Endothelial cell of umbilical vein (primary cell): ENCODE results near the gene GFAP. TPM values are rescaled to one million over a fixed set of nuclear protein-coding genes. Genes with fewer than 3 reads are reported as not detected.

Source experiments
- BruUV-seq: library from RNA; stranded (reverse); fragments of 400-500 nt; replicated peaks from 2 replicates; lab custom pipeline; 2021; lab: Mats Ljungman, UMichigan
- CTCF ChIA-PET: fragments of 300-600, 350-600 bp; sonication (Branson Sonifier 250); formaldehyde crosslinking; loops from one replicate; lab custom pipeline; 2021; ENCODE audit warnings: antibody characterized with exemption, inconsistent platforms; lab: Charles Lee
- POLR2A ChIA-PET: fragments of 300-600, 350-600 bp; sonication (Branson Sonifier 250); formaldehyde crosslinking; loops from one replicate; lab custom pipeline; 2021; ENCODE audit warnings: antibody characterized with exemption, inconsistent platforms; lab: Charles Lee
- DNase-seq: peaks from one replicate; pipeline ENCODE4 v3.0.0-alpha.2; 2011; ENCODE audit warnings: low read depth, low spot score
- FAIRE-seq: peaks from 2 replicates; lab custom pipeline; 2011; peaks lifted over from hg19 to GRCh38; lab: Jason Lieb, UNC
- H2AFZ ChIP-seq: 2 replicates; pipeline ENCODE4 v1.6.0; 2012; ENCODE audit warnings: low read depth, low read length, control low read depth, inconsistent platforms
- H3K27ac ChIP-seq: 2 replicates; pipeline ENCODE4 v1.5.1; 2011; ENCODE audit warnings: low read depth, mild to moderate bottlenecking, control low read depth, low read length, moderate library complexity; ENCODE audit not compliant: insufficient read depth
- H3K27me3 ChIP-seq, 2 experiments: 2 replicates each; pipeline versions ENCODE4 v1.6.0 to v1.6.1; 2011; ENCODE audit warnings: low read length in 2 of 2, mixed read lengths in 1 of 2; ENCODE audit not compliant: control insufficient read depth in 2 of 2, insufficient read depth in 2 of 2
- H3K36me3 ChIP-seq, 2 experiments: 2 replicates in 1 of 2; 3 replicates in 1 of 2; pipeline ENCODE4 v1.5.1; 2011; ENCODE audit warnings: low read length in 2 of 2, mild to moderate bottlenecking in 1 of 2, moderate library complexity in 1 of 2; ENCODE audit not compliant: control insufficient read depth in 2 of 2, insufficient read depth in 2 of 2; ENCODE audit errors: extremely low read depth in 1 of 2
- H3K4me1 ChIP-seq: 3 replicates; pipeline ENCODE4 v1.5.1; 2011; ENCODE audit warnings: mild to moderate bottlenecking, low read length; ENCODE audit not compliant: control insufficient read depth, insufficient read depth; ENCODE audit errors: extremely low read depth
- H3K4me2 ChIP-seq: 2 replicates; pipeline ENCODE4 v1.6.1; 2011; ENCODE audit warnings: low read length, control low read depth, mixed read lengths; ENCODE audit not compliant: insufficient read depth
- H3K4me3 ChIP-seq, 3 experiments: fragments of 200-600 bp in 1 of 3; sonication (generic), shearing (Covaris generic) in 1 of 3; replicated peaks in 1 of 3; 2 replicates each; pipeline ENCODE4 v1.5.1; 2011 to 2016; ENCODE audit warnings: control low read depth in 3 of 3, low read length in 3 of 3, mild to moderate bottlenecking in 2 of 3, inconsistent platforms in 1 of 3, low read depth in 1 of 3, moderate library complexity in 1 of 3; ENCODE audit not compliant: insufficient read depth in 1 of 3
- H3K79me2 ChIP-seq: 2 replicates; pipeline ENCODE4 v1.6.0; 2012; ENCODE audit warnings: low read length, inconsistent platforms; ENCODE audit not compliant: control insufficient read depth, insufficient read depth
- H3K9ac ChIP-seq: replicated peaks from 2 replicates; pipeline ENCODE3; 2011; ENCODE audit warnings: low read length, control low read depth; ENCODE audit not compliant: insufficient read depth; ENCODE audit errors: extremely low read depth
- H3K9me1 ChIP-seq: replicated peaks from 3 replicates; pipeline ENCODE4 v1.6.0; 2011; ENCODE audit warnings: mild to moderate bottlenecking, low read length; ENCODE audit not compliant: control insufficient read depth, insufficient read depth; ENCODE audit errors: extremely low read depth
- H3K9me3 ChIP-seq: replicated peaks from 2 replicates; pipeline ENCODE4 v1.5.1; 2012; ENCODE audit warnings: low read length, inconsistent platforms; ENCODE audit not compliant: control insufficient read depth, insufficient read depth
- H4K20me1 ChIP-seq: replicated peaks from 2 replicates; pipeline ENCODE3; 2011; ENCODE audit warnings: mild to moderate bottlenecking, low read length; ENCODE audit not compliant: control insufficient read depth, insufficient read depth; ENCODE audit errors: extremely low read depth
- GATA2 ChIP-seq: IDR thresholded peaks from 2 replicates; pipeline ENCODE4 v1.7.0; 2011; ENCODE audit warnings: low read depth, mild to moderate bottlenecking, moderate library complexity, mixed read lengths, low read length; ENCODE audit not compliant: insufficient read length, insufficient read depth
- JUN ChIP-seq: IDR thresholded peaks from 2 replicates; pipeline ENCODE4 v1.6.1; 2011; ENCODE audit warnings: borderline replicate concordance, low read depth; ENCODE audit not compliant: insufficient read length, insufficient read depth
- MYC ChIP-seq: IDR thresholded peaks from one replicate; pipeline ENCODE4 v1.6.1; 2011; ENCODE audit warnings: mild to moderate bottlenecking, low read depth, low read length
- POLR2A ChIP-seq: IDR thresholded peaks from 2 replicates; pipeline ENCODE4 v1.6.1; 2012; ENCODE audit warnings: low read depth, mild to moderate bottlenecking, control low read depth, low read length
- POLR2AphosphoS5 ChIP-seq: IDR thresholded peaks from 2 replicates; pipeline ENCODE4 v1.6.1; 2012; ENCODE audit warnings: low read depth, mild to moderate bottlenecking, control low read depth, low read length, moderate library complexity; ENCODE audit not compliant: insufficient read depth
- dilution Hi-C: fragments of 300-500 bp; cut with MboI; formaldehyde crosslinking; loops from one replicate; pipeline ENCODE4 v1.15.0; 2019; ENCODE audit warnings: low sequenced_read_pairs; ENCODE audit not compliant: extremely low pct_ligation_motif_present
- intact Hi-C: fragments of 100-400 bp; cut with micrococcal nuclease; formaldehyde crosslinking; loops from one replicate; pipeline ENCODE4 v1.10.0; 2022
- polyA plus RNA-seq, 4 experiments: library from polyadenylated mRNA; depleted of rRNA in 3 of 4; stranded (reverse) in 3 of 4; unstranded in 1 of 4; fragments of >200 nt; gene quantifications; 2 replicates each; pipeline versions ENCODE4 v1.2.1 to v1.2.3, GENCODE V29; 2011 to 2012; ENCODE audit warnings: missing spikeins in 1 of 4
- total RNA-seq: library from RNA; stranded (reverse); gene quantifications from 2 replicates; pipeline ENCODE4 v1.2.3, GENCODE V29; 2021
- TF ChIP-seq, protein P1 (sequence below): IDR thresholded peaks from 2 replicates; pipeline ENCODE4 v1.6.1; 2011; ENCODE audit not compliant: insufficient read depth, insufficient read length

Gene GFAP
- total and polyA plus RNA-seq, 2 donors (not counting 3 experiments of a cell fraction or from before 2014, with no cell fraction given), result 0.07 to 0.42 TPM

DNA sequence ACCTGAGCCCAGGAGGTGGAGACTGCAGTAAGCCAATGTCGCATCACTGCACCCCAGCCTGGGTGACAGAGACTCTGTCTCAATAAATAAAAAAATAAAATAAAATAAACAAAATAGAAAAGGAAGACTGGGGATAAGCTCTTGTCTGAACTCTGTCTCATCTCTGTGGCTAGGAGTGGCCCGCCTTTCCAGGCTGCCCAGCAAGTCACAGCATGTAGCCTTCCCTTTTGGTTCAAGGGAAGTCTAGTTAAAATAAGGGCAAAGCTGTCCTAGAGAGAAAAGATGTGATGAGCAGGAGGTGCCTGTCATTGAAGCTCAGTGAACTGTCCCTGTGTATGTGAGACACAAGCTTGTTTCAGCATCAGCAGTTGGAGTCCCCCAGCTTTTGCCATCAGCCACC lies 2.7 kb upstream of the GFAP start:
- Histone ChIP-seq H4K20me1 (no peaks in the 10 kb centered on the region), H2AFZ (no peak overlapping the region), H3K79me2 (no peaks in the 10 kb centered on the region), H3K4me2 (no peak overlapping the region), H3K9me3 (no peaks in the 10 kb centered on the region), H3K27ac (no peak overlapping the region), H3K27me3 (peaks cover 0 to 11% of the 10 kb centered on the region in 2 experiments), H3K36me3 (no peaks in the 10 kb centered on the region), H3K9me1 (no peaks in the 10 kb centered on the region), H3K9ac (no peak overlapping the region), H3K4me1 (peaks cover 8% of the 10 kb centered on the region), H3K4me3 (no peak overlapping the region)
- FAIRE-seq (no peak), DNase-seq (no peak)
- dilution Hi-C loops (no loop called here), intact Hi-C loops (no loop called here)
- BruUV-seq, result no TSS peak
- POLR2A ChIA-PET, result no interaction called here
- no peak for TF ChIP-seq MYC
- TF ChIP-seq POLR2AphosphoS5, result no peak
- TF ChIP-seq, protein P1, sequence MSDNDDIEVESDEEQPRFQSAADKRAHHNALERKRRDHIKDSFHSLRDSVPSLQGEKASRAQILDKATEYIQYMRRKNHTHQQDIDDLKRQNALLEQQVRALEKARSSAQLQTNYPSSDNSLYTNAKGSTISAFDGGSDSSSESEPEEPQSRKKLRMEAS, result no peak
- TF ChIP-seq JUN, result no peak
- CTCF ChIA-PET, result interaction anchor here (0.7 to 9.9 kb wide), 9 partner anchors 9 to 217 kb away, joined by 3 to 331 read pairs (median 4); partner anchors contain the start of genes ACBD4 and EFTUD2

GRCh38 chr17:44917456-44917855 lies 2.2 kb upstream of the GFAP start:
- dilution Hi-C loops (no loop called here), intact Hi-C loops (no loop called here)
- Histone ChIP-seq H3K9ac (no peak overlapping the region), H4K20me1 (no peaks in the 10 kb centered on the region), H3K36me3 (no peaks in the 10 kb centered on the region), H3K27me3 (peaks cover 0 to 11% of the 10 kb centered on the region in 2 experiments), H3K4me2 (no peak overlapping the region), H3K27ac (no peak overlapping the region), H3K4me1 (peaks cover 8% of the 10 kb centered on the region), H3K9me3 (no peaks in the 10 kb centered on the region), H2AFZ (no peak overlapping the region), H3K9me1 (no peaks in the 10 kb centered on the region), H3K79me2 (no peaks in the 10 kb centered on the region), H3K4me3 (no peak overlapping the region)
- BruUV-seq, result no TSS peak
- ChIA-PET CTCF (interaction anchor here (0.9 to 9.9 kb wide), 7 partner anchors 8 to 218 kb away, joined by 3 to 331 read pairs (median 4); partner anchors contain the start of genes ACBD4 and EFTUD2), POLR2A (no interaction called here)
- FAIRE-seq, result no peak
- DNase-seq, result no peak
- TF ChIP-seq JUN, result no peak
- no peak for TF ChIP-seq GATA2
- TF ChIP-seq POLR2A, result no peak
- TF ChIP-seq POLR2AphosphoS5, result no peak
